Activated CD8-positive, alpha-beta memory T cell treated with anti-CD3 and anti-CD28 coated beads, Interleukin-2, amount 50 U/mL, for 24 hours (primary cell): ENCODE measurements around the gene CRIP2.

ENCODE experiments used
- DNase-seq: peaks from one replicate; pipeline ENCODE4 v3.0.0-alpha.2; 2020; ENCODE audit errors: extremely low read depth

CRIP2 gene, protein sequence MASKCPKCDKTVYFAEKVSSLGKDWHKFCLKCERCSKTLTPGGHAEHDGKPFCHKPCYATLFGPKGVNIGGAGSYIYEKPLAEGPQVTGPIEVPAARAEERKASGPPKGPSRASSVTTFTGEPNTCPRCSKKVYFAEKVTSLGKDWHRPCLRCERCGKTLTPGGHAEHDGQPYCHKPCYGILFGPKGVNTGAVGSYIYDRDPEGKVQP

DNA sequence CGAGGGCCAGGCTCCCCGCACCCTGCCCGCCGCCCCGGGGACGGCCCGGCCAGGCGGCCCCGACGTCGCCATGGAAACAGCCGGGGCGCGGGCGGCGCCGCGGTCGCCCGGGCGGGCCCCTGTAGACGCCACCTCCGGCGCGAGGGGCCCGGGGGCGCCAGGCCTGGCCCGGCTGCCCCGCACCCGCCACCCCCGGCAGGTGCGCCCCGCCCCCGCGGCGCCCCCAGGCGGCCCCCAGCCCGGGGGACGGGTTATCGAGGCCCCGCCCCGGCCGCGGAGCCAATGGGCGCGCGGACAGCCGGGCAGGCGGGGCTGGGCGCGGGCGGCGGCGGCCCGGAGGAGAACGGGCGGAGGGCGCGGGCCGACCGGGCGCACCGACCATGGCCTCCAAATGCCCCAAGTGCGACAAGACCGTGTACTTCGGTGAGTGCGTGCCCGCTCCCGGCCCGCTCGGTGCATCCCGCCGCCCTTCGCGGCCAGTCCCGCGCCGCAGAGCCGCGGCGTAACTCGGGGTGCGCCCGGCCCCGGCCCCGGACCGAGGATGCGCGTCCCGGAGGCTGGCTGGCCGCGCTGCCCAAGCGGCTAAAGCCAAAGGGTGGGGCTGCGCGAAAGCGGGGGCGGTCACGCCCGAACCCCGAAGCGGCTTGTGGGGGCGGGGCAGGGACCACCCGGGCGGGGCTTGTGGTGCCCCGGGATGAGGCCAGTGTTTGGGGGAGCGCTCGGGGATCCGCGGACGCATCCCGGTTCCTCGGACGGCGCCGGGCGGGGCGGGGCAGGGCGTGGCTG is at the start of gene CRIP2:
CRIP2 (plus strand) TSS at position 339 of the 786 bp plus-strand sequence; CDS start at position 381, 42 bp downstream.
- DNase-seq, result no peak

DNA sequence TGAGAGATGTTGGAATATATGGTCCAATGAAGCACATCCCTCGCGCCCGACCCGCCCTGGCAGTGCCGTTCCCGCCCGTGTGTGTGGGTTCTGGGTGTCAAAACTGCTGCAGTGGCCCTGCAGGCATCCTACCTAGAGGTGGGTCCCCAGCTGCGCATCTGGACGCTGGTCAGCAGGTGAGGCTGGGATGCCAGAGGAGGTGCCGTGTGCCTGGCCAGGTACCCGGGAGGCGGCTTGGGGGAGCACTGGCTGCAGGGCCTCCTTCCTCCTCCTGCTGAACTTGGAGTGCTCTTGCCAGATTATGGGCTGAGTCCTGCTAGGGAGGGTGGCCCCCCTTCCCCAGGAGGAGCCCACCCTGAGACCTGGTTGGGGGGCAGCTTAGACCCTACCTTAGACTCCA is 49.8 kb upstream of the CRIP2 start:
- DNase-seq, result no peak

DNA sequence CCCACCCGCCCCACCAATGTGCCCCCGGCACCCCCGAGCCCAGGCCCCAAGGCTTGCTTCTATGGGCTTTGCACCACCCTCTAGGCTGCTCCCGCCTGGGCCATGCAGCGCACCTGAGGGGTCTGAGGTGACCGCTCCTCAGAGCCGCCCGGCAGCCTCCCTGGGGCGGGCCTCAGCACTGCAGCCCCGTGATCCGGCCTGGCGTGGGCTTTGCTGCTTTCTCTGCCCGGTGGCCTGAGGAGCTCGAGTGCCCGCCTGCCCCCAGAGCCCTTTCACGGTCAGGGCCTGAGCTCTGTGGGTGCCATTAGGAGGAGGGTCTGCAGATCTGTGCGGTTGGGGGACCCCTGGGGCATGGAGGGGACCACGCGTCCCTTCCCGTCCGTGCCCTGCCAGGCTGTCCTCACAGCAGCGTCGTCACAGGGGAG is 48.8 kb upstream of the CRIP2 start:
- no peak for DNase-seq

DNA sequence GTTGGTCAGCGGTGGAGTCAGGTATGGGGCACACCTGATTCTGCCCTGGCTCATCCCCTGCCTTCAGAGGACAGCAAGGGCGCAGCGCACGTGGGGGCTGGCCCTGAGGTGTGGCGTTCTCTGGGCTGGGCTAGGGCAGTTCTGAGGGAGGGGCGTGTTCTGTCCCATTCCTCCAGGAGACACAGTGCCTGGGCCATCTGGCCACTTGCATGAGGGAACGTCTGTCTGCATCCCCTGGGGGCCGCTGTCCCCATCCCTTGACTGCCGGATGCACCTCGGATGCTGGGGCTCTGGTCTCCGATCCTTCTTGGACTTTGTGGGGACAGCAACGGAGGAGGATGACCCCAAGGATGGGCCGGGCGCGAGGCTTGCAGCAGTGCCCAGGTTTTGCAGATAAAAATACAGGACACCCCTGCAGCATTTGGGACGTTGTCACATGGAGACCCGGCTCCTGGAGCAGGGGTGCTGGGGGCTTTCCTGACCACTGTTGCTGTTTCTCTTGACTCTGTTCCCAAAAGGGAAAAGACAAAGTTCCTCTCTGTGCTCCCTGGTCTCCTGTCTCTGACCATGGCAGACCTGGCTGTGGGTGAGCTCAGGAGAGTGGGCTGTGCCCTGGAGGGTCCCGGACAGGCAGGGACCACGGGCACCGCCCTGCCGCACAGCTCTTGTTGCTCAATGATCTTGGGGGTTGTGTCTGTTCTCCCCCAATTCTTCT is 48.0 kb upstream of the CRIP2 start:
- no peak for DNase-seq

DNA sequence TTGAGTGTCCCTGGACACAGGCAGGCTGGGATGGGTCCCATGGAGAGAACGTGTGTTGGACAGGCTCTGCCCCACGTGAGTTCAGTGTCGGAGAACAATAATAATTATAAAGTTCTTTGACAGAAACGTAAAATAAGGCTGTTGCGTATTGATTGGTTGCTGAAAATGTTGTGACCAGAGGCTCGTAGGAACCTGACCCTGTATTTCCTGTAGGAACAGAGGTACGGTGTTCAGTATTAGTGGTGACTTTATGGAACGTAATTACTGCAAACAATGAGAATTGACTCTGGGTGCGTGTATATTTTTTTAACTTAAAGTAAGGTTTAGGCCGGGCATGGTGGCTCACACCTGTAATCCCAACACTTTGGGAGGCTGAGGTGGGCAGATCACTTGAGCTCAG is 47.2 kb upstream of the CRIP2 start:
- DNase-seq, result no peak

DNA sequence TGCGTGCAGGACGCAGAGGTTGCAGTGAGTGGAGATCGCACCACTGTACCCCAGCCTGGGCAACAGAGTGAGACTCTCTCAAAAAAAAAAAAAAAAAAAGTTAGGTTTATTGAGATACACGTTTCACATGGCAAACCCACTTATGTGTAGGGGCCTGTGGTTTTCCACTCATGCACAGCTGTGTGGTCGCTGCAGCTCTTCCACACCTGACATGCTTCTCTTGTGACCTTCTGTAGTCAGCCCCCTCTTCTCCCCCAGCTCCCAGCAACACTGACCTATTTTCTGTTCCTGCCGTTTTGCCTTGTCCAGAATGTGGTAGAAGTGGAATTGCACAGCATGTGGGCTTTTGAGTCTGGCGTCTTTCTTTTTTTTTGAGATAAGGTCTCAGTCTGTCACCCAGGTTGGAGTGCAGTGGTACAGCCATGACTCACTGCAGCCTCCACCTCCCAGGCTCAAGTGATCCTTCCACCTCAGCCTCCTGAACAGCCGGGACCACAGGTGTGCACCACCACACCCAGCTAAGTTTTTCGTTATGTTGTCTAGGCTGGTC is 46.6 kb upstream of the CRIP2 start:
- DNase-seq, result no peak

DNA sequence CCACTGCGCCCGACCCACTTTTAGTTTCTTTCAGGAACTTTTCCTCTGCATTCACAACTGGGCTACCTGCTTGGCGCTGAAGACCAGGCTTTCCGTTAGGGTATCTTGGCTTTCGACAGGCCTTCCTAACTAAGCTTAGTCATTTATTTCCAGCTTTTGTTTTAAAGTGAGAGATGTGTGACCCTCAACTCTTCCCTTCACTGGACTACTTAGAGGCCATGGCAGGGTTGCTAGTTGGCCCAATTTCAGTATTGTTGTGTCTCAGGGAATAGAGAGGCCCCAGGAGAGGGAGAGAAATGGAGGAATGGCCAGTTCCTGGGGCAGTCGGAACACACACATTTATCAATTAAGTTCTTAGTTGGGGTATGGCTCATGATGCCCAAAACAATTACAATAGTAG is 44.6 kb upstream of the CRIP2 start:
- DNase-seq, result no peak

DNA sequence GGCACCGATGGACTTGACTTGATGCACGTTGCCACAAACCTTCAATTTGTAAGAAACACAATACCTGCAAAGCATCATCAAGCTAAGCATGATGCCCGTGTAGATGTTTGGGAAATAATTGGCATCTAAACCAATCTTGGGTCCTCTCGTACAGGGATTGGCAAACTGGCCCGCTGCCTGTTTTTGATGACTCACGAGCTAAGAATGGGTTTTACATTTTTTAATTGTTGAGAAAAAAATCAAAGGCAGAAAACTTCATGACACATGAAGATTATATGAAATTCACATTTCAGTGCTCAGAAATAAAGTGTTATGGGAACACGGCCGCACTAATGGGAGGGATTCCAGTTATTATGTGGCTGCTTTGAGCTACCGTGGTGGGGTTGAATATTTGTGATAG is 44.1 kb upstream of the CRIP2 start:
- no peak for DNase-seq

DNA sequence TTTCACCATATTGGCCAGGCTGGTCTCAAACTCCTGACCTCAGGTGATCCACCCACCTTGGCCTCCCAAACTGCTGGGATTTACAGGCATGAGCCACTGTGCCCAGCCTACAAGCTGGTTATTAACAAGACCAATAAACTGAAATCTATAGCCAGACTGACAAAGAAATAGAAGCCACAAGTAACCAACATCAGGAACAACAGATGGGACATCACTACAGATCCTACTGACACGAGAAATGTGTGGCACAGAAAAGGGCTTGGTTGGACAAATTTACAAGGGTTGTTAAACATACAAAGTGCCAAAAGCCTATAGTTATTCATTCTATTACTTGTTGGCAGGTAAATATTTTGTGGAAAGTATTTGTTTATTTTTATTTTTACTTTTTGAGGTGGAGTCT is 43.4 kb upstream of the CRIP2 start:
- no peak for DNase-seq

DNA sequence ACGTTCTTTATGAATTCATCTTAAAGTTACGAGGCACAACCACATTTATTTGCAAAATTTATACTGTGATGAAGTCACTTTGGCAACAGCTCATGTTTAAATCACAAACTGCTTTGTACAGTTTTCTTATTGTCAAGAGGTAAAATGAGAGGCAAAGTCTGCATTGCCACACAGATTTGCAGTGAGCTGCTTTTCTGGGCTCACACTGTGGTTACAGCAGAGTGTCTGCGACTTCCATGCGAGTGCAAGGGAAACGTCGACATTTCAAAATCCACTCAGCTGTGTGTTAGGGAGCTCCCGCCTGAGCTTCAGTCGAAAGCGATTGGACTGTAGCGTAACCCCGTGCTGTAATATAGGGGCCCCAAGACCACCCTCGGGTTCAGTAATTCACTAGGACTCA is 42.0 kb upstream of the CRIP2 start:
- DNase-seq, result no peak

DNA sequence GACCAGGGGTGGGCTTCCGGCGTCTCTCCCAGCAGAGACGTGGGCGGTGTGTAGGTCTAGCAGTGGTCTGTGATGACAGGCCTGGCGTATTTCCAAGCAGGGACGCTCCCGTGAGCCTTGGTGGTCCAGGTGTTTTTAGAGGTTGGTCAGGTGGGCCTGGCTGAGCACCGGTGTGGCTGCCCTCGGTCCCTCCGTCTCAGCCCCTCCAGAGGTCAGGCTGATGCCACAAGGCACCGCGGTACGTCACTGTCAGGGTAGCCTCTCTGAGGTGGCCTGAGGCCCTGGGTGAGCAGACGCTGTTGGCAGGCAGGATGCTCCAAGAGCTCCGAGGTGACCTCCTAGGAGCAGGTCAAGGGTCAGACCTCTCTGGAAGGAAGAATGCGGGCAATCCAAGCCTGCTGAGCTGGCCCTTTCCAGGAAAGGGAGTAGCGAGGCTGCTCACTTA is 41.4 kb upstream of the CRIP2 start:
- no peak for DNase-seq

DNA sequence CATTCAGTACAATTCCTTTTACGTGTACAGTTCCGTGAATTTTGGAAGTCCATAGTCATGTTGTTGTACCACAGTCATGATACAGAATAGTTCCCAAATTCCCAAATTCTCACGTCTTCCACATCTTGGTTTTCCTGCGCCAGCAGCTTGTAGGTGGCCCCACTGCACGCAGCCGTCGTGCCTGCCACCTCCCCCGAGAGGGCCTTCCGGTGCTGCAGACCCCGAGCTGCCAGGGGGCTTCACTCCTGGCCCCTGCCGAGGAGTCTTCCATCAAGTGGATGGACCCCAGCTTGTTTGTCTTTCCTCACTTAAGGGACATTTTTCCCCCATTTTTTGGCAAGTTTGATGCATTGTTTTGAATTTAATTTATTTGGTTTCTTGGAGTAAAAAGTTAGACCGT is 38.2 kb upstream of the CRIP2 start:
- no peak for DNase-seq

DNA sequence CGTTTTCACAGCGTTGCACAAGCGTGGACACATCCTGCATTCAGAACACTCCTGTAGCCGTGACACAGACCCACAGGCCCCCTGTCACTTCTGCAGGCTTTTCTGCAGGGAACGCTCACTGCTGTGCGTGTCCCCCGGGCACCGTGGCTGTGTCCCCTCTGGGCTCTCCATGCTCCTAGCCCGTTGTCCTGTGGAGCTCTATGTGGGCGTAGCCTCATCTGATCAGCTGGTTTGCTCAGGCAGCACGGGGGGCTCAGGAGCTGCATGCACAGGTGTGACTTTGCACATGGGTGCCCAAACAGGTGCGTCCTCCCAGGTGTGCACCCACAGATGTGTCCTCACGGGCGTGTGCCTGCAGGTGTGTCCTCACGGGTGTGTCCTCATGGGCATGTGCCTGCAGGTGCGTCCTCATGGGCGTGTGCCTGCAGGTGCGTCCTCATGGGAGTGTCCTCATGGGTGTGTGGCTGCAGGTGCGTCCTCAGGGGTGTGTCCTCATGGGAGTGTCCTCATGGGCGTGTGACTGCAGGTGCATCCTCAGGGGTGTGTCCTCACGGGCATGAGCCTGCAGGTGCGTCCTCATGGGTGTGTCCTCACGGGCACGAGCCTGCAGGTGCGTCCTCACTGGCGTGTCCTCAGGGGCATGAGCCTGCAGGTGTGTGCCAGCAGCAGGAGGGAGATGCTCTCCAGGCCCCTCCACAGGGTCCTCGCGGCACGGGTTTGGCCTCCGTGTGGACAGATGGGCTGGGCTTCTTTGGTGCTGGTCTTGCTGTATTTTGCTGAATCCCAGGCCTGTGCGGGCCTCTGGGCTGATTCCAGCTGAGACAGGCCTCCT is 37.5 kb upstream of the CRIP2 start:
- DNase-seq, result no peak

DNA sequence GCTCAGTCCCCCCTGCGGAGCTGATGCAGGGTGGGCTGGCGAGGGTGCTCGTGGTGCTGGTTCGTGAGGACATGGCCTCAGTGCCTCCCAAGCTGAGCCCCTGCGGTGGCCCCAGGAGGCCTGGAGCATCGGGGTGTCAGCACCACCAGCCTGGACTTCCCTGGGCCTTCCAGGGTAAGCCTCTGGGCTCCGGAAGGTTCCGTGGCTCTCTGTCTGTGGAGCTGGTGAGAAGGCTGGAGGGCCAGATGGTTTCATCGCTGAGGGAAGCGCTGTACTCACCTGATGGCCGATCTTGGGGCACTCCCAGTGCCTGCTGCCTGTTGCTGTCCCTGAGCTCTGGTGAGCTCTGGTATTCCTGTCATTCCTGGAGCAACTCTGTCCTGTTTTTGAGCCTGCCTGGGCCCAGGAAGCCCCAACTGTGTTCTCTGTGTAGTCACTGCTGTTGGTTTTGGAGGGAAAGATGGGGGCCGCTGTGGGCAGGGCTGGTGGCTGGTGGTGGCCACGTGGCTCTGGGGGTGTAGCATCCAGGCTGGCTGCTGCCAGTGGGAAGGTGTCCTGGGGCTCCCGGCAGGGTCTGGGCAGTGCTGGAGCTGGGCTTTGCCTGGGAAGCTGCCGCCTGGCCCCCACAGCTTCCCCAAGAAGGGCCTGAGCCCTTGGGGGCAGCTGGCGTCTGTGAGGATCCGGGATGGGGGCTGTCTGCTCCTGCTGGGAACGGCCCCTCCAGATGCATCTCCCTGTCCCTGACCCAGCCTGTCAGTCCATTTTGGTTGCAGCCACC is 36.7 kb upstream of the CRIP2 start:
- DNase-seq, result no peak

DNA sequence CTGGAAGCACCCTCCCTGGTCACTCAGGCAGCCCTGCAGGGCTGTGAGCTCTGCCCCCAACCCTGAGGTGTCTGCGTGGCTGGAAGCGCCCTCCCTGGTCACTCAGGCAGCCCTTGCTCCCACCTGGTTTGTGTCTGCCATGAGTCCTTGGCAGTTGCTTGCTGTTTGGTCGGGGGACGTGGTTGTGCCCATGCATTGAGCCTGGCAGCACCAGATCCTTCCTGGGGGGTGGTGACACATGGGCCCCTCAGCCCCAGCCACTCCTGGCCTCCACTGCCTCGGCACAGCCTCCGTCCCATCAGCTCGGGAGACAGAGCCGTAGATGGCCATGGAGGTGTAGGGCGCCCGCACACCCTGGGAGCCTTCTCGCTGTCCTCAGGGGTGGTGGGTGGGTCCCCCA is 35.4 kb upstream of the CRIP2 start:
- no peak for DNase-seq

DNA sequence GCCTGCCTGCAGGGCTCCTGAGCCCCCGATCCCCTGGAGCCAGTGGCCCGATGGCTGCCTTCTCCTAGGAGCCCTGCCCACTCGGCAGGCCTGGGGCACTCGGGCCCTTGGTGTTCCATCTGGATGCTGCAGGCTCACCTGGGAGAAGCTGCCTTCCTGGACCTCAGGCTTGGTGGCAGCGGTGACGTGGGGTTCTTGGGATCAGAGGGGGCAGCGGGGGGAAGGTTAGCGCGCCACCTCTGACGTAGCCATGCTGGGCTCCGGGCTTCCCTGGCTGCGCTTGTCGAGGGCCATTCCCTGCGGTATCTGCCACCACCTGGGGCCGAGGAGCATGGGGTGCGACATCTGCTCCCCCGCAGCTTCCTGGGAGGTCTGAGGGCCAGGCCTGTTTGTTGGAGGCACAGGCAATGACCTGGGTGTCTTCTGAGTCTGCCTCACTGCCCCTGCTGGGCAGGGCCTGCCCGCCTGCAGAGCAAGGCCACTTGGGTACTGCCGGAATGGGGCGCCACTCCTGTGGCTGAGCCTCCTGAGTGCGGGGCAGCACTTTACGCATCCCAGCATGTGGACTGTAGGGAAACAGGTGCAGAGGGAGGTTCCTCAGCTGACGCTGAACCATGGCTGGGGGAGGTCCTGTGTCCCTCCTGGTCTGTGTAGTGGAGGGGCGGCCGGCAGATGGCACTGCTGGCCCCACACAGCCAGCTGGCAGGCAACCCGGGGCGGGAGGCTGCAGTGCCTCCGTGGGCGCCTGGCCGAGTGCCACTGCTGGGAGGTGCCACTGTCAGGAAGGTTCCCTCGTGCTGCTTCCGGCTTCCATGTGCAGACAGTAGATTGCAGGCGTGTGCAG is 34.7 kb upstream of the CRIP2 start:
- DNase-seq, result no peak

DNA sequence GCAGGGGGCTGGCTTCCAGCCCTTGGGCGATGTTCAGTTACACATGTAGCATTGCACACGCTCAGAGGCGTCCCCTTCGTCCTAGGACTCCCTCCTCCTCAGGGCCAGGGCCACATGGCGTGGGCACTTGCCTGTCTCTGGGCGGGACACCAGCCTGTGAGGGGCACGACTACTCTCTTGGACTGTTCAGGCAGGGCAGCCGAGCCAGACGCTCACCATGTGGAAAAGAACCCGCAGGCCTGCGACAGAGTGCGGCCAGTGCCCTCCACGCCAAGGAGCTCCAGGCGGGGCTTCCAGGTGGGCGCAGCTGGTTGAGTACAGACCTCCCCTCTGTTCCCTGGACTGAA is 34.1 kb upstream of the CRIP2 start:
- DNase-seq, result no peak

DNA sequence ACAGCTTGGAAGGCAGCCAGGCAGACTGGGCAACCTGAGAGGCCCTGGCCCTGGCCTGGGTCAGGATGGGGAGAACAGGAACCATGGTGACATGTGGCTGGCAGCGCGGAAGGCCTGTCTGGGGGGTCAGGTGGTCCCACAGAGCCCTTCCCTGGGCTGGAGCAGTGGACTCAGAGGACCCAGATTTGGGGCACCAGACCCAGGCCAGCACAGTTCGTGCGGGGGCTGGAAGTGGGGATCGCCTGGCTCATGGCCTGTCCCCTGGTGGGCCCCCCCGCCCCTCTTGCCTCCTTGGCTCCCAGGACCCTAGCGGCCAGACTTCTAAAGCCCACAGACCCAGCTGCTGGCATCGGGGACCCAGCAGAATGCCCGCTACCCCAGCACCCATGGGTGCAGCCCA is 33.6 kb upstream of the CRIP2 start:
- no peak for DNase-seq

DNA sequence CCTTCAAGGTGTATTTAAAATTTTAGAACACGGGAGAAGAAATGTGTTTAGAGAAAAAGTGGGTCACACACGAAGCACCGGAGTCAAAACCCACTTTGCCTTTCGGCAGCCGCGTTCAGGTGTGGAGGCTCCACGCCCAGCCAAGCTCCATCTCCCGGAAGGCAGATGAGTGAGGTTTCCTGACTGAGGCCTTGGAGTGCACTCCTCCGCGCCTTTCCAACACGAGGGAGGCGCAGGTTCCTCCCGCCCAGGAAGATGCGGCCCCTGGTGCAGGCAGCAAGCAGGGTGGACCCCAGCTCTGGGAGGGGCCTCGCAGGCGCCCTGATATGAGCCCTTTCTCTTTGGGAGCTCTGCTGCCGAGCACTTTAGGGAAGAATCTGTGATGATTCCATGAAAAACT is 32.5 kb upstream of the CRIP2 start:
- no peak for DNase-seq

DNA sequence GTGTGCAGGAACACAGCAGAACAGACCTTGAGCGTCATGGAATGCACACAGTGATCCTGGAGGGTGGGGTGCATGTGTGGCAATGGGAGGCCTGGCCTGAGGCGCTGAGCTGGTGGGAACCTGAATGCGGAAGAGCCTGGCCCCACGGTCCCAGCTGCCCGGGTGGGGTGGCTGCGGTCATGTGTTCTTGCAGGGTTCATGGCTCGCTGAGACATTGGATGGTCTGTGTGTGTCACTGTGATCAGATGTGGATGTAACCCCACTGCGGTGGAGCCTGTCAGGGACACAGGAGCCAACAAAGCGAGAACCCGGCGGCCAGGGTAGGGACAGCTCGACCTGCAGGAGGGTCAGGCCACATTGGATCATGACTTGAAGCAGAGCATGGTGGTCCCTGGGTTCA is 31.8 kb upstream of the CRIP2 start:
- DNase-seq, result no peak
